Lower lobe of right lung (tissue), 2 donors: ENCODE data around the gene FOXF1. TPM values are rescaled to one million over a fixed set of nuclear protein-coding genes. Genes with fewer than 3 reads are reported as not detected.
A peak's percentile ranks its signal among the peaks of the same experiment; 100 is the strongest.

ENCODE experiments used
- ATAC-seq, 2 donors: fragments of 200-7000 bp; cut with Tn5 transposase; one replicate each; pipeline ENCODE4 v1.9.1; 2020 to 2022; ENCODE audit warnings: mild to moderate bottlenecking in 2 of 2, moderate library complexity in 2 of 2
- DNase-seq: peaks from one replicate; pipeline ENCODE4 v3.0.0-alpha.2; 2020
- H3K27ac ChIP-seq: fragments of 200-600 bp; one replicate; pipeline ENCODE4 v1.8.0; 2022
- H3K27me3 ChIP-seq: fragments of 200-600 bp; one replicate; pipeline ENCODE4 v1.8.0; 2022; ENCODE audit warnings: low read depth
- H3K36me3 ChIP-seq: fragments of 200-600 bp; one replicate; pipeline ENCODE4 v1.8.0; 2022; ENCODE audit warnings: mild to moderate bottlenecking
- H3K4me1 ChIP-seq: fragments of 200-600 bp; one replicate; pipeline ENCODE4 v1.8.0; 2022
- H3K4me3 ChIP-seq: fragments of 200-600 bp; one replicate; pipeline ENCODE4 v1.8.0; 2022; ENCODE audit warnings: mild to moderate bottlenecking
- H3K9me3 ChIP-seq: fragments of 200-600 bp; one replicate; pipeline ENCODE4 v1.8.0; 2022
- CTCF ChIP-seq: fragments of 200-600 bp; IDR thresholded peaks from one replicate; pipeline ENCODE4 v1.8.0; 2022; ENCODE audit warnings: antibody characterized with exemption, mild to moderate bottlenecking
- intact Hi-C: fragments of 100-400 bp; cut with DNase I; formaldehyde crosslinking; loops from one replicate; pipeline ENCODE4 v1.11.0; 2022
- total RNA-seq: library from RNA; stranded (reverse); fragmentation: NEBNext Ultra II Directional; extraction: Animal tissue kit (Norgen Biotek cat#: 25700); gene quantifications from one replicate; pipeline ENCODE4 v1.2.1, GENCODE V29; 2021
- donor health status: DM: no; HTN: yes; CAD: no; lungs with severe emphysema.

FOXF1 gene
- total RNA-seq, 1 donor from 2014 or later = 31.2 TPM

DNA sequence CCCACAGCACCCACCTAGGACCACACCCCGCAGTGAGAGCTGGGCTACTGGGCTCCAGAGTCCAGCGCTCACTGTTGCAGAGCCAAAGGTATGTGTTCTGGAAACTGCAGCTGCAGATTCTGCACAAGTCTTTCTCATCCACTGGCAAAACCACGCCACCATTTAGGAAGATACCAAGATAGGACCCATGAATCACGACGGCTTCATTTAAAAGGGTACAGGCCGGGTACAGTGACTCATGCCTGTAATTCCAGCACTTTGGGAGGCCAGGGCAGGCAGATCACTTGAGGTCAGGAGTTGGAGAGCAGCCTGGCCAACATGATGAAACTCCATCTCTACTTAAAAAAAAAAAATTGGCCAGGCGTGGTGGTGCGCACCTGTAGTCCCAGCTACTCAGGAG lies 18.8 kb downstream of the FOXF1 start:
- no peak for ATAC-seq
- no peak for DNase-seq
- Histone ChIP-seq H3K9me3 (no peaks in the 10 kb centered on the region), H3K4me1 (no peaks in the 10 kb centered on the region), H3K36me3 (peaks cover 16% of the 10 kb centered on the region), H3K4me3 (no peak overlapping the region), H3K27ac (no peak overlapping the region), H3K27me3 (no peaks in the 10 kb centered on the region)
- no peak for TF ChIP-seq CTCF
- intact Hi-C loops = no loop called here

DNA sequence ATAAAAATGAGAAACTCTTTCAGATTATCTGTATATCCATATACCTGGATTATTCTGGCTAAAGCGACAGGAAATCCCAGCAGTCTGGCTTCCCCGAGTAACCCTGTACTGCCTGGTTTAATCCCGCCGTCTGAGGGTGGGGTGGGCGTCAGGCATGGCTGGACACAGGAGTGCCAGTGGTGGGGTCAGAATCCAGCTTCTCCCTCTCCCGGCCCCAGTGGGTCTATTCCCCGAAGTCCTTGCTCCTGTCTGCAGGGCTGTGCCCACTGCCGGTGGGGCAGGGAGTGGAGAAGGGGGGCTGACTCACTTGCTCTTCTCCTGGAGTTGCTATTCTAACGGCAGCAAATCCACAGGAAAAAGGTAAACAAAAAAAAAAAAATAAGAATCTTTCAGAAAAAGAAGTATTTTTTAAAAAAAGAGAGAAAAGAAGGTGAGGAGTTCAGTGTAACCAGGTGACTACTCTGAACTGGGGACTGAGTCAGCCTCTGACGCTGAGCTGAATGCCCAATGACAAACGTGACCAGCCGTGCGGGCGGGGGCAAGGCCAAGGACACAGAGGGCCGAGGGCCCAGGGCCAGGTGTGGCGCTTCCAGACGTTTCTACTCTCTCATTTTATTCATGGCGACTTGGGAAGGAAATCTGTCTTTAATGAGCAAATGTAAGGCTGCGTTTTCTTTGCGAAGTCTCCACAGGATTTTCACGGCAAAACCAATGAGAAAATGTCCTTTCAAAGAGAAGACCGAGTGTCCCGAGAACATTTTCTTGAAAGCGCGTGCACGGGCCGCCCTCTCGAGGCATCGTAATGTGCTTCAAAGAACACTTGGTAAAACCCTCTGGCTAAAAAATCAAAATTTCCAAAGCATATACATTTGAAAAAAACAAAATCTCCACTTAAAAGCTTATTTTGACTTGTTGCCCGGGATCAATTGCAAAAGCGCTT lies 20.2 kb downstream of the FOXF1 start:
- Histone ChIP-seq H3K9me3 (no peaks in the 10 kb centered on the region), H3K27me3 (no peaks in the 10 kb centered on the region), H3K36me3 (peaks cover 24% of the 10 kb centered on the region), H3K4me3 (no peak overlapping the region), H3K27ac (no peak overlapping the region), H3K4me1 (no peaks in the 10 kb centered on the region)
- no peak for ATAC-seq
- intact Hi-C loops = no loop called here
- DNase-seq = peak; percentile 24
- no peak for TF ChIP-seq CTCF

GRCh38 chr16:86531191-86531545 lies 20.8 kb downstream of the FOXF1 start:
- ATAC-seq (peak; percentile 33 to 36), DNase-seq (no peak)
- Histone ChIP-seq H3K4me3 (no peak overlapping the region), H3K4me1 (no peaks in the 10 kb centered on the region), H3K27me3 (no peaks in the 10 kb centered on the region), H3K9me3 (no peaks in the 10 kb centered on the region), H3K27ac (no peak overlapping the region), H3K36me3 (peaks cover 30% of the 10 kb centered on the region)
- intact Hi-C loops = no loop called here
- no peak for TF ChIP-seq CTCF

GRCh38 chr16:86531641-86532525 lies 21.6 kb downstream of the FOXF1 start:
- intact Hi-C loops = no loop called here
- Histone ChIP-seq H3K4me3 (no peak overlapping the region), H3K36me3 (peaks cover 36% of the 10 kb centered on the region), H3K27me3 (no peaks in the 10 kb centered on the region), H3K4me1 (no peaks in the 10 kb centered on the region), H3K9me3 (no peaks in the 10 kb centered on the region), H3K27ac (no peak overlapping the region)
- no peak for TF ChIP-seq CTCF
- DNase-seq (no peak), ATAC-seq (no peak)

DNA sequence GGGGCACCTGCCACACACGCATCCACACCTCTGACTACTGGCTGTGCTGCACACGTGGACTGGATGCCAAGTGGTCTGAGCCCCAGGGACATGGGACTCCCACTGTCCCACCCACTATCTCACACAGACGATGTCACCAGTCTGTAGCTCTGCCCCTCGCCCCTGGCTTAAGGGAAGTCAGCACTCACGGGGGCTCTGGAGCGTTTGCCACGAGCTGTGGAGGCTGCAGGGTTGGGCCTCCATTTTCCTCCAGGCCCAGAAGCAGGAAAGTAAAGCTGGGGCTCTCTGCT lies 22.1 kb downstream of the FOXF1 start:
- H3K4me1 ChIP-seq = no peaks in the 10 kb centered on the region
- TF ChIP-seq CTCF = no peak
- intact Hi-C loops = no loop called here
- no peak for ATAC-seq
- peaks cover 42% of the 10 kb centered on the region for H3K36me3 ChIP-seq
- H3K9me3 ChIP-seq = no peaks in the 10 kb centered on the region
- no peaks in the 10 kb centered on the region for H3K27me3 ChIP-seq
- no peak for DNase-seq
- no peak overlapping the region for H3K4me3 ChIP-seq
- no peak overlapping the region for H3K27ac ChIP-seq
